Pancreas (tissue), 10 donors: ENCODE results near the gene MYOM3. TPM values are rescaled to one million over a fixed set of nuclear protein-coding genes. Genes with fewer than 3 reads are reported as not detected.

Experiments used
- ATAC-seq, 4 donors: fragments of 200-7000 bp; cut with Tn5 transposase; one replicate each; pipeline versions ENCODE4 v1.8.0 to v1.9.1; 2020; ENCODE audit warnings: mild to moderate bottlenecking in 4 of 4, moderate library complexity in 4 of 4
- DNase-seq, 6 donors: peaks; one replicate each; pipeline ENCODE4 v3.0.0-alpha.2; 2020
- FAIRE-seq: peaks from 2 replicates; lab custom pipeline; 2012; peaks lifted over from hg19 to GRCh38; lab: Jason Lieb, UNC
- H3K27ac ChIP-seq, 4 donors: fragments of 200-600 bp; sonication (generic); 1 replicate in 3 of 4; 2 replicates in 1 of 4; pipeline versions ENCODE4 v1.5.0 to v1.8.0; 2020
- H3K27me3 ChIP-seq, 4 donors: fragments of 200-600 bp; one replicate each; pipeline ENCODE4 v1.8.0; 2021
- H3K36me3 ChIP-seq, 3 donors: fragments of 200-600 bp; sonication (generic) in 1 of 3; one replicate each; pipeline versions ENCODE4 v1.5.0 to v1.8.0; 2020 to 2021
- H3K4me1 ChIP-seq, 3 donors: fragments of 200-600 bp; one replicate each; pipeline ENCODE4 v1.8.0; 2021
- H3K4me3 ChIP-seq, 4 donors: fragments of 200-600 bp; sonication (generic) in 2 of 4; one replicate each; pipeline versions ENCODE4 v1.5.0 to v1.8.0; 2020 to 2021
- H3K9me3 ChIP-seq, 4 donors: fragments of 200-600 bp; one replicate each; pipeline ENCODE4 v1.8.0; 2021
- CTCF ChIP-seq, 4 donors: fragments of 200-600 bp; sonication (generic) in 3 of 4; IDR thresholded peaks; one replicate each; pipeline versions ENCODE4 v1.5.0 to v1.8.0; 2021; ENCODE audit warnings: antibody characterized with exemption in 4 of 4
- WGBS, 2 donors: extraction: QIAGEN DNeasy Blood & Tissue Kit; methylation state at CpG; one replicate each; pipeline ENCODE4 v1.1.7; 2013; 5-methylcytosine and 5-hydroxymethylcytosine counted together
- intact Hi-C, 3 donors: fragments of 100-400 bp; cut with DNase I; formaldehyde crosslinking; loops; one replicate each; pipeline versions ENCODE4 v1.11.1 to v1.14.2; 2022
- polyA plus RNA-seq, 2 donors: library from polyadenylated mRNA; stranded (reverse); fragments of 200-250 nt; gene quantifications; one replicate each; pipeline ENCODE4 v1.2.3, GENCODE V29; 2013
- total RNA-seq, 6 donors: library from RNA; stranded (reverse); fragmentation: NEBNext Ultra II Directional in 4 of 6; extraction: Animal tissue kit (Norgen Biotek cat#: 25700) in 4 of 6; gene quantifications; one replicate each; pipeline versions ENCODE4 v1.2.1 to v1.2.4, GENCODE V29; 2021 to 2023
- donor health status: healthy with polysubstance abuse.
- donor health status: DM: no; HTN: no; CAD: no; lungs with moderate emphysema.
- donor health status: DM: no; HTN: no; CAD: no.
- donor health status: control.
- donor health status: control.
- donor health status: Bipolar disorder and iron deficiency.
- donor health status: DM: yes; HTN: yes; CAD: no.
- donor health status: DM: no; HTN: no; CAD: no.
- donor health status: DM: no; HTN: no; CAD: no.
- donor health status: DM: yes; HTN: yes; CAD: no.

The MYOM3 gene
- total and polyA plus RNA-seq, 8 donors, result 0.38 to 1.7 (median 0.79) TPM

- DNase-seq, result peak in 5 of 6 donors; percentile 70 to 84 (median 74)
- no peaks in the 10 kb centered on the region for H3K4me1 ChIP-seq
- no peaks in the 10 kb centered on the region for H3K36me3 ChIP-seq
- peak; percentile 66 to 91 (median 80) for TF ChIP-seq CTCF (IDR thresholded peaks at IDR 0.05)
- WGBS, 2 donors, result 20 to 25% methylated on average over 15 of the region's 15 CpGs
- H3K9me3 ChIP-seq, result no peaks in the 10 kb centered on the region
- peak; percentile 67 to 93 (median 88) for ATAC-seq
- intact Hi-C loops, result loop anchor here in 2 of 3 donors (5.0 to 10.0 kb wide), 2 partner anchors 41 to 114 kb away; partner anchors contain the start of genes MYOM3 (in 2 of the 2) and IFNLR1 (in 1 of the 2)
- no peak overlapping the region for H3K4me3 ChIP-seq
- FAIRE-seq, result no peak
- no peaks in the 10 kb centered on the region for H3K27me3 ChIP-seq
- no peak overlapping the region for H3K27ac ChIP-seq
Measured at GRCh38 chr1:24070821-24071393, 41.0 kb downstream of the MYOM3 start.

GRCh38 chr1:24069817-24070216 lies 42.1 kb downstream of the MYOM3 start:
- FAIRE-seq (no peak), ATAC-seq (no peak), DNase-seq (no peak)
- no peak for TF ChIP-seq CTCF (IDR thresholded peaks at IDR 0.05)
- Histone ChIP-seq H3K27ac (no peak overlapping the region), H3K4me1 (no peaks in the 10 kb centered on the region), H3K27me3 (no peaks in the 10 kb centered on the region), H3K36me3 (no peaks in the 10 kb centered on the region), H3K4me3 (no peak overlapping the region), H3K9me3 (no peaks in the 10 kb centered on the region)
- WGBS, 2 donors, result 64 to 78% methylated on average over 7 of the region's 7 CpGs
- intact Hi-C loops, result loop anchor here in 2 of 3 donors (5.0 to 10.0 kb wide), 3 partner anchors 42 to 315 kb away; partner anchors contain the start of genes MYOM3 (in 2 of the 2) and IFNLR1 (in 1 of the 2)

GRCh38 chr1:24067978-24068377 lies 44.0 kb downstream of the MYOM3 start:
- WGBS, 2 donors, result 88% methylated on average over 12 of the region's 12 CpGs
- no peak for FAIRE-seq
- H3K4me1 ChIP-seq, result no peaks in the 10 kb centered on the region
- ATAC-seq, result no peak
- intact Hi-C loops, result loop anchor here in 1 of 3 donors (10.0 kb wide), 1 partner anchor 317 kb away; no protein-coding TSS in a partner anchor
- H3K36me3 ChIP-seq, result no peaks in the 10 kb centered on the region
- H3K27me3 ChIP-seq, result no peaks in the 10 kb centered on the region
- TF ChIP-seq CTCF (IDR thresholded peaks at IDR 0.05), result no peak
- no peak overlapping the region for H3K4me3 ChIP-seq
- no peak overlapping the region for H3K27ac ChIP-seq
- H3K9me3 ChIP-seq, result no peaks in the 10 kb centered on the region
- no peak for DNase-seq

GRCh38 chr1:24065304-24065703 lies 46.6 kb downstream of the MYOM3 start:
- Histone ChIP-seq H3K36me3 (no peaks in the 10 kb centered on the region), H3K9me3 (no peaks in the 10 kb centered on the region), H3K27ac (no peak overlapping the region), H3K27me3 (no peaks in the 10 kb centered on the region), H3K4me1 (no peaks in the 10 kb centered on the region), H3K4me3 (no peak overlapping the region)
- WGBS, 2 donors, result 80 to 84% methylated on average over 7 of the region's 7 CpGs
- no peak for FAIRE-seq
- no peak for TF ChIP-seq CTCF (IDR thresholded peaks at IDR 0.05)
- intact Hi-C loops, result loop anchor here in 1 of 3 donors (10.0 kb wide), 1 partner anchor 319 kb away; no protein-coding TSS in a partner anchor
- no peak for ATAC-seq
- no peak for DNase-seq

GRCh38 chr1:24062221-24062620 lies 49.7 kb downstream of the MYOM3 start:
- no peak for FAIRE-seq

More at GRCh38 chr1:24062221-24062620, 49.7 kb downstream of the MYOM3 start:
- DNase-seq, result peak in 1 of 6 donors; percentile 2
- no peak for TF ChIP-seq CTCF (IDR thresholded peaks at IDR 0.05)
- no peak for ATAC-seq
- no peak overlapping the region for H3K27ac ChIP-seq
- H3K27me3 ChIP-seq, result no peaks in the 10 kb centered on the region
- intact Hi-C loops, result loop anchor here in 1 of 3 donors (10.0 kb wide), 1 partner anchor 323 kb away; no protein-coding TSS in a partner anchor
- H3K9me3 ChIP-seq, result no peaks in the 10 kb centered on the region
- H3K4me3 ChIP-seq, result no peak overlapping the region
- 87 to 91% methylated on average over 2 of the region's 2 CpGs for WGBS, 2 donors
- H3K4me1 ChIP-seq, result no peaks in the 10 kb centered on the region
- H3K36me3 ChIP-seq, result no peaks in the 10 kb centered on the region
